ENCODE results near the gene ZCCHC14.
"Not testable (repeated sequence)": the region's sequence is repeated elsewhere in the genome, so short reads cannot be mapped to it uniquely, and the experiment has no call there.

The ZCCHC14 gene

DNA sequence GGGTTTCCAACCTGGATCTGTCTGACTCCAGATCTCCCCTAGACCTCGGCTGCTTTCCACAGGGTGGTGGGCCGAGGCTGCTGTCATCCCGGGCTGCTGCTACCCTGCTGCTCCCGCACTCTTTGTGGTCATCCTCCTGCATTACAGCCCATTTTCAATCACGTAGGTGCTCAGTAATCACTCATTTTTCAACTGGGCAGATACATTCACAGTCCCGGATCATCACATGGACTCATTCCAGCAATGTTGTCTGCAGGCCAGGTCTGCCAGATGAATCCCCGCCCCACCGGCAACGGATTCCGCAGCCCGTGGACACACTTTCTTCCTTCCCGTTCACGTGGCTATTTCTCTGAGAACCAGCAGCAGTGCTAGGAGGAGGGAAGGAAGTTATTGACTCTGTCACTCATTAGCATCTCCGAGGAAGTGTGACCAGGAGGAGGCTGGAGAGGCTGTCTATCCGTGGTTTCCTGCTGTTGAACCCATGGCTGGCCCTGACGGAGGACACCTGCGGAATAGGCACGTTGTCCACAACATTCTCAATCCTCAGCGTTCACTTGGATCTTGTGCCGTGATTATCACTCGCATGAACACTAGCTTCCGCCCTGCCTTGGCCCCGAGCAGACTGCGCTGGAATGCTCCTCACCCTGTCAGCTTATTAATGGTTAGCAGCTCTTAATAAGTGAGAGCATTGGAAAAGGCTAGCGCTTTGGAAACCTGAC, 14.7 kb upstream of the ZCCHC14 start:
- Histone ChIP-seq H3K27ac (ENCODE audit: low read depth, low read length) (no peak overlapping the region), H3K36me3 (ENCODE audit: control insufficient read depth in 1 of 2, insufficient read depth in 2 of 2, low read length in 2 of 2) (no peaks in the 10 kb centered on the region), H3K18ac (ENCODE audit: low read length) (no peak overlapping the region), H2AFZ (ENCODE audit: insufficient read depth, low read length, poor library complexity) (no peak overlapping the region), H3K4me2 (ENCODE audit: low read length) (no peak overlapping the region), H4K8ac (ENCODE audit: low read depth, low read length) (no peak overlapping the region), H2BK120ac (ENCODE audit: insufficient read depth, low read length, poor library complexity) (no peak overlapping the region), H3K14ac (ENCODE audit: low read length) (no peak overlapping the region), H3K9ac (ENCODE audit: low read length) (no peak overlapping the region), H3K79me1 (ENCODE audit: low read length) (no peaks in the 10 kb centered on the region), H4K12ac (ENCODE audit: low read depth, low read length) (no peak overlapping the region), H2BK12ac (ENCODE audit: low read length) (no peak overlapping the region), H3K79me2 (ENCODE audit: control insufficient read depth, insufficient read depth, low read length, poor library complexity) (no peaks in the 10 kb centered on the region), H3K27me3 (ENCODE audit: insufficient read depth, low read length) (no peaks in the 10 kb centered on the region), H2AK5ac (ENCODE audit: low read length) (no peak overlapping the region), H3K4me3 (ENCODE audit: low read depth, low read length) (no peak overlapping the region), H2BK5ac (ENCODE audit: low read depth, low read length, poor library complexity) (no peak overlapping the region), H3K9me3 (ENCODE audit: insufficient read depth, low read depth, low read length) (peaks cover 5% of the 10 kb centered on the region), H3K4me1 (ENCODE audit: control insufficient read depth in 1 of 2, insufficient read depth in 2 of 2, low read length in 2 of 2) (no peaks in the 10 kb centered on the region), H4K91ac (ENCODE audit: low read depth, low read length) (no peak overlapping the region), H3K4ac (ENCODE audit: low read depth, low read length) (no peak overlapping the region), H3K23ac (ENCODE audit: low read length) (no peak overlapping the region)
- no CpG with 5 or more reads among the region's 25 CpGs for WGBS (ENCODE audit: extremely low coverage, insufficient coverage, insufficient read length)
- no peak for DNase-seq

- WGBS (ENCODE audit: extremely low coverage, insufficient coverage, insufficient read length) = no CpG with 5 or more reads among the region's 13 CpGs
- no peak overlapping the region for H4K12ac ChIP-seq (ENCODE audit: low read depth, low read length)
- H3K9me3 ChIP-seq (ENCODE audit: insufficient read depth, low read depth, low read length) = peaks cover 9% of the 10 kb centered on the region
- no peak overlapping the region for H3K27ac ChIP-seq (ENCODE audit: low read depth, low read length)
- no peaks in the 10 kb centered on the region for H3K79me2 ChIP-seq (ENCODE audit: control insufficient read depth, insufficient read depth, low read length, poor library complexity)
- no peak overlapping the region for H3K4me2 ChIP-seq (ENCODE audit: low read length)
- H2AFZ ChIP-seq (ENCODE audit: insufficient read depth, low read length, poor library complexity) = no peak overlapping the region
- H3K4me3 ChIP-seq (ENCODE audit: low read depth, low read length) = no peak overlapping the region
- H2BK120ac ChIP-seq (ENCODE audit: insufficient read depth, low read length, poor library complexity) = no peak overlapping the region
- no peak for DNase-seq
- H2BK5ac ChIP-seq (ENCODE audit: low read depth, low read length, poor library complexity) = no peak overlapping the region
- no peak overlapping the region for H3K18ac ChIP-seq (ENCODE audit: low read length)
- no peaks in the 10 kb centered on the region for H3K79me1 ChIP-seq (ENCODE audit: low read length)
- no peak overlapping the region for H2AK5ac ChIP-seq (ENCODE audit: low read length)
- H3K14ac ChIP-seq (ENCODE audit: low read length) = no peak overlapping the region
- no peak overlapping the region for H4K91ac ChIP-seq (ENCODE audit: low read depth, low read length)
- no peaks in the 10 kb centered on the region for H3K27me3 ChIP-seq (ENCODE audit: insufficient read depth, low read length)
- H3K9ac ChIP-seq (ENCODE audit: low read length) = no peak overlapping the region
- no peaks in the 10 kb centered on the region for H3K36me3 ChIP-seq (ENCODE audit: control insufficient read depth in 1 of 2, insufficient read depth in 2 of 2, low read length in 2 of 2)
- H3K23ac ChIP-seq (ENCODE audit: low read length) = no peak overlapping the region
- H3K4me1 ChIP-seq (ENCODE audit: control insufficient read depth in 1 of 2, insufficient read depth in 2 of 2, low read length in 2 of 2) = no peaks in the 10 kb centered on the region
- no peak overlapping the region for H2BK12ac ChIP-seq (ENCODE audit: low read length)
- H4K8ac ChIP-seq (ENCODE audit: low read depth, low read length) = no peak overlapping the region
- no peak overlapping the region for H3K4ac ChIP-seq (ENCODE audit: low read depth, low read length)
Observed at GRCh38 chr16:87506423-87507350, 13.9 kb upstream of the ZCCHC14 start.

- WGBS (ENCODE audit: extremely low coverage, insufficient coverage, insufficient read length) = no CpG with 5 or more reads among the region's 2 CpGs
- Histone ChIP-seq H3K9me3 (ENCODE audit: insufficient read depth, low read depth, low read length) (peaks cover 9% of the 10 kb centered on the region), H3K27ac (ENCODE audit: low read depth, low read length) (no peak overlapping the region), H2BK120ac (ENCODE audit: insufficient read depth, low read length, poor library complexity) (no peak overlapping the region), H4K91ac (ENCODE audit: low read depth, low read length) (no peak overlapping the region), H3K4me1 (ENCODE audit: control insufficient read depth in 1 of 2, insufficient read depth in 2 of 2, low read length in 2 of 2) (no peaks in the 10 kb centered on the region), H3K9ac (ENCODE audit: low read length) (no peak overlapping the region), H3K18ac (ENCODE audit: low read length) (no peak overlapping the region), H3K79me2 (ENCODE audit: control insufficient read depth, insufficient read depth, low read length, poor library complexity) (no peaks in the 10 kb centered on the region), H2BK5ac (ENCODE audit: low read depth, low read length, poor library complexity) (no peak overlapping the region), H4K12ac (ENCODE audit: low read depth, low read length) (no peak overlapping the region), H3K36me3 (ENCODE audit: control insufficient read depth in 1 of 2, insufficient read depth in 2 of 2, low read length in 2 of 2) (no peaks in the 10 kb centered on the region), H3K14ac (ENCODE audit: low read length) (no peak overlapping the region), H3K79me1 (ENCODE audit: low read length) (no peaks in the 10 kb centered on the region), H2BK12ac (ENCODE audit: low read length) (no peak overlapping the region), H3K27me3 (ENCODE audit: insufficient read depth, low read length) (no peaks in the 10 kb centered on the region), H3K4me3 (ENCODE audit: low read depth, low read length) (no peak overlapping the region), H3K23ac (ENCODE audit: low read length) (no peak overlapping the region), H3K4me2 (ENCODE audit: low read length) (no peak overlapping the region), H2AK5ac (ENCODE audit: low read length) (no peak overlapping the region), H4K8ac (ENCODE audit: low read depth, low read length) (no peak overlapping the region), H3K4ac (ENCODE audit: low read depth, low read length) (no peak overlapping the region), H2AFZ (ENCODE audit: insufficient read depth, low read length, poor library complexity) (no peak overlapping the region)
- no peak for DNase-seq
Observed at GRCh38 chr16:87505834-87506233, 13.0 kb upstream of the ZCCHC14 start.

DNA sequence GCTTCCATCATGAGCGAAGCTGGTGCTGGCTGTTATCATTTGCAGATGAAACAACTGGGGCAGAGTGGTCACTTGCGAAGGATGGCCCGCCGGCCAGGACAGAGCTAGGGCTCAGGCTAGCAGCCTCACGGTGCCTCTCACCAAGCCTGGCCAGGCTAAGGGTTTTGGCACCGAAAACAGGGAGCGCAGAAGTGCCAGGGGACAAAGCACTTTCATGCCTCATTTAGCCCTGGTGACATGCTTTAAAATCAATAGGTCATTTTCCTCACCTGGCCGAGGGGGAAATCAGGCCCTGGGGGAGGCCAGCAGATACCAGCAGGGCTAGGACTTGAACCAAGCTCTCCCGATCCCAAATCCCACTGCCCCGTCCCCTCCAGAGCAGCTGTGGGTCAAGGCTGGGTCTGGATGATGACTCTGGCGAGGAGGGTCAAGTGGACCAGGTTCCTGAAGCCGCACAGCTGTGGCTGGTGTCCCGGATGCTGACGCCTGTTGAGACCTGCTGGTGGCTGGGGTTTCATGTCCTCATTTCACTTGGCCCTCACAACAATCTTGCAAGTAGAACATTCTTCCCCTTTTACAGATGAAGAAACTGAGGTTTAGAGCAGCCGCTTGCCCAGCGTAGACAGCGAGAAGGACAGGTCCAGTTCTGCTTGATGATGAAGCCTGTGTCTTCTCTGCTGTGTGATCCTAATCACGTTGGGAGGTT, 10.6 kb upstream of the ZCCHC14 start:
- H3K27me3 ChIP-seq (ENCODE audit: insufficient read depth, low read length); H3K4me3 ChIP-seq (ENCODE audit: low read depth, low read length): not testable (repeated sequence)

More for the DNA sequence above, 10.6 kb upstream of the ZCCHC14 start:
- not testable (repeated sequence) for H3K27ac ChIP-seq (ENCODE audit: low read depth, low read length); H2BK12ac ChIP-seq (ENCODE audit: low read length); H3K36me3 ChIP-seq (ENCODE audit: control insufficient read depth in 1 of 2, insufficient read depth in 2 of 2, low read length in 2 of 2); H3K4ac ChIP-seq (ENCODE audit: low read depth, low read length); H3K23ac ChIP-seq (ENCODE audit: low read length); H3K9me3 ChIP-seq (ENCODE audit: insufficient read depth, low read depth, low read length); H4K91ac ChIP-seq (ENCODE audit: low read depth, low read length); H2BK120ac ChIP-seq (ENCODE audit: insufficient read depth, low read length, poor library complexity); H3K79me2 ChIP-seq (ENCODE audit: control insufficient read depth, insufficient read depth, low read length, poor library complexity); H4K8ac ChIP-seq (ENCODE audit: low read depth, low read length); H3K4me1 ChIP-seq (ENCODE audit: control insufficient read depth in 1 of 2, insufficient read depth in 2 of 2, low read length in 2 of 2); H3K4me2 ChIP-seq (ENCODE audit: low read length); H4K12ac ChIP-seq (ENCODE audit: low read depth, low read length); H2BK5ac ChIP-seq (ENCODE audit: low read depth, low read length, poor library complexity); H2AK5ac ChIP-seq (ENCODE audit: low read length); H3K18ac ChIP-seq (ENCODE audit: low read length); H3K14ac ChIP-seq (ENCODE audit: low read length); DNase-seq; H2AFZ ChIP-seq (ENCODE audit: insufficient read depth, low read length, poor library complexity); H3K79me1 ChIP-seq (ENCODE audit: low read length); H3K9ac ChIP-seq (ENCODE audit: low read length)
- no CpG with 5 or more reads among the region's 18 CpGs for WGBS (ENCODE audit: extremely low coverage, insufficient coverage, insufficient read length)
